ENCODE results near the gene SLITRK5.

GRCh38 chr13:87677496-87678371, 6.6 kb downstream of the SLITRK5 start:
- no peak for TF ChIP-seq CTCF (IDR thresholded peaks at IDR 0.05)
- TF ChIP-seq EZH2phosphoT487 (IDR thresholded peaks at IDR 0.05), result peak; percentile 37

Data from neural progenitor cell (in vitro differentiated cells).